Measurements from ENCODE around the gene CTBS.
A peak's percentile ranks its signal among the peaks of the same experiment; 100 is the strongest.
"Not testable (repeated sequence)": the region's sequence is repeated elsewhere in the genome, so short reads cannot be mapped to it uniquely, and the experiment has no call there.

The CTBS gene

GRCh38 chr1:84508510-84508909 lies 65.7 kb downstream of the CTBS start:
- no peak overlapping the region for H3K4me2 ChIP-seq
- peaks cover 25% of the 10 kb centered on the region for H3K4me1 ChIP-seq
- H3K4me3 ChIP-seq = no peak overlapping the region
- no peak for TF ChIP-seq Cebpa-rat (IDR thresholded peaks at IDR 0.05)
- H3K27me3 ChIP-seq = no peaks in the 10 kb centered on the region
- H3K27ac ChIP-seq = no peak overlapping the region
- H3K36me3 ChIP-seq = peaks cover 9% of the 10 kb centered on the region; the same call in 1 of the 2 replicates
- no peak overlapping the region for H3K9ac ChIP-seq
- peaks cover 20% of the 10 kb centered on the region for H4K20me1 ChIP-seq
- H3K9me3 ChIP-seq = peaks cover 11% of the 10 kb centered on the region; the same call in 1 of the 2 replicates

GRCh38 chr1:84507887-84508286 lies 66.4 kb downstream of the CTBS start:
- H3K4me1 ChIP-seq = peaks cover 31% of the 10 kb centered on the region
- H3K9ac ChIP-seq = peak overlapping the region; percentile 93; the same call in 1 of the 2 replicates
- H3K27ac ChIP-seq = peak overlapping the region; percentile 90; the same call in 1 of the 2 replicates
- 0 out of 2 replicates have a peak overlapping the region, but pooled peaks have one; percentile 89 for H3K4me3 ChIP-seq
- H3K27me3 ChIP-seq, H3K36me3 ChIP-seq: not testable (repeated sequence)
- H3K4me2 ChIP-seq = peak overlapping the region; percentile 74
- H4K20me1 ChIP-seq = peaks cover 26% of the 10 kb centered on the region
- peaks cover 11% of the 10 kb centered on the region; the same call in 1 of the 2 replicates for H3K9me3 ChIP-seq

GRCh38 chr1:84506729-84507453 lies 67.3 kb downstream of the CTBS start:
- peaks cover 11% of the 10 kb centered on the region; the same call in 1 of the 2 replicates for H3K9me3 ChIP-seq
- TF ChIP-seq Cebpa-rat (IDR thresholded peaks at IDR 0.05) = no peak
- H3K4me3 ChIP-seq = peak overlapping the region; percentile 89
- H3K36me3 ChIP-seq = peaks cover 15% of the 10 kb centered on the region
- peak overlapping the region; percentile 93 for H3K9ac ChIP-seq
- H3K27ac ChIP-seq = peak overlapping the region; percentile 90
- peaks cover 41% of the 10 kb centered on the region for H3K4me1 ChIP-seq
- no peaks in the 10 kb centered on the region for H3K27me3 ChIP-seq
- H4K20me1 ChIP-seq = peaks cover 36% of the 10 kb centered on the region
- H3K4me2 ChIP-seq = peak overlapping the region; percentile 74

GRCh38 chr1:84506002-84506728 lies 68.1 kb downstream of the CTBS start, which contains the start of the genes GNG5 and SPATA1:
Gene GNG5, minus strand, starts transcription at chr1:84506581. Its CDS starts 490 bp downstream, at chr1:84506091.
Gene SPATA1, plus strand, starts transcription at chr1:84506386. Its CDS starts 9,974 bp downstream, at chr1:84516360.
- H3K36me3 ChIP-seq = peaks cover 22% of the 10 kb centered on the region
- H3K27ac ChIP-seq = peak within 1 kb of the TSS; percentile 90
- H3K4me3 ChIP-seq = peak within 1 kb of the TSS; percentile 89
- peak within 1 kb of the TSS; percentile 89 for H3K4me2 ChIP-seq
- H3K9me3 ChIP-seq = peaks cover 11% of the 10 kb centered on the region; the same call in 1 of the 2 replicates
- H3K9ac ChIP-seq = peak within 1 kb of the TSS; percentile 93
- no peak for TF ChIP-seq Cebpa-rat (IDR thresholded peaks at IDR 0.05)
- peaks cover 42% of the 10 kb centered on the region for H3K4me1 ChIP-seq
- peaks cover 44% of the 10 kb centered on the region for H4K20me1 ChIP-seq
- no peaks in the 10 kb centered on the region for H3K27me3 ChIP-seq

- H3K27ac ChIP-seq = peak overlapping the region; percentile 90
Measured at GRCh38 chr1:84505493-84506001, 68.7 kb downstream of the CTBS start.

GRCh38 chr1:84504580-84505492 lies 69.4 kb downstream of the CTBS start:
- Histone ChIP-seq H3K36me3 (peaks cover 32% of the 10 kb centered on the region), H3K27ac (peak overlapping the region; percentile 90)

More at GRCh38 chr1:84505493-84506001, 68.7 kb downstream of the CTBS start:
- H3K9ac ChIP-seq = peak overlapping the region; percentile 93
- peaks cover 11% of the 10 kb centered on the region; the same call in 1 of the 2 replicates for H3K9me3 ChIP-seq
- H3K4me1 ChIP-seq = peaks cover 42% of the 10 kb centered on the region
- peaks cover 50% of the 10 kb centered on the region for H4K20me1 ChIP-seq
- H3K36me3 ChIP-seq = peaks cover 28% of the 10 kb centered on the region
- 0 out of 2 replicates have a peak, but pooled peaks have one; percentile 19 for TF ChIP-seq Cebpa-rat (IDR thresholded peaks at IDR 0.05)
- H3K4me3 ChIP-seq = peak overlapping the region; percentile 89
- no peaks in the 10 kb centered on the region for H3K27me3 ChIP-seq
- peak overlapping the region; percentile 89 for H3K4me2 ChIP-seq

GRCh38 chr1:84502927-84503326 lies 71.3 kb downstream of the CTBS start:
- TF ChIP-seq Cebpa-rat (IDR thresholded peaks at IDR 0.05) = no peak
- Histone ChIP-seq H4K20me1 (peaks cover 74% of the 10 kb centered on the region), H3K4me2 (peak overlapping the region; percentile 89; the same call in 1 of the 2 replicates)

More at GRCh38 chr1:84504580-84505492, 69.4 kb downstream of the CTBS start:
- H3K4me3 ChIP-seq = peak overlapping the region; percentile 89
- peak overlapping the region; percentile 89 for H3K4me2 ChIP-seq
- TF ChIP-seq Cebpa-rat (IDR thresholded peaks at IDR 0.05) = no peak
- H3K27me3 ChIP-seq = no peaks in the 10 kb centered on the region
- peaks cover 57% of the 10 kb centered on the region for H4K20me1 ChIP-seq
- H3K9me3 ChIP-seq = peaks cover 10% of the 10 kb centered on the region; the same call in 1 of the 2 replicates
- peak overlapping the region; percentile 93 for H3K9ac ChIP-seq
- H3K4me1 ChIP-seq = peaks cover 42% of the 10 kb centered on the region

More at GRCh38 chr1:84502927-84503326, 71.3 kb downstream of the CTBS start:
- Histone ChIP-seq H3K36me3 (peaks cover 39% of the 10 kb centered on the region), H3K4me1 (peaks cover 43% of the 10 kb centered on the region), H3K9ac (no peak overlapping the region), H3K9me3 (no peaks in the 10 kb centered on the region), H3K27ac (no peak overlapping the region), H3K27me3 (no peaks in the 10 kb centered on the region), H3K4me3 (no peak overlapping the region)

All from BLaER1 (cell line).